CD4-positive, alpha-beta T cell (primary cell): ENCODE results near the gene PTGER1. TPM values are rescaled to one million over a fixed set of nuclear protein-coding genes. Genes with fewer than 3 reads are reported as not detected.

Experiments used
- ATAC-seq: fragments of 200-7000 bp; cut with Tn5 transposase; one replicate; pipeline ENCODE4 v1.10.0; 2022; ENCODE audit warnings: mild to moderate bottlenecking; ENCODE audit not compliant: poor library complexity
- CTCF ChIA-PET: fragments of 350-600 bp; sonication (Branson Sonifier 250); formaldehyde crosslinking; loops from one replicate; lab custom pipeline; 2021; ENCODE audit warnings: antibody characterized with exemption, inconsistent platforms; lab: Charles Lee
- POLR2A ChIA-PET: fragments of 350-600 bp; sonication (Branson Sonifier 250); formaldehyde crosslinking; loops from one replicate; lab custom pipeline; 2021; ENCODE audit warnings: antibody characterized with exemption, inconsistent platforms; lab: Charles Lee
- DNase-seq, 14 experiments: peaks; one replicate each; pipeline ENCODE4 v3.0.0-alpha.2; 2013 to 2020; ENCODE audit warnings: mixed read lengths in 2 of 14
- H3K27ac ChIP-seq, 2 donors: one replicate each; pipeline versions ENCODE4 v1.5.1 to v1.7.0; 2013; ENCODE audit warnings: low read length in 2 of 2, low read depth in 1 of 2, mild to moderate bottlenecking in 1 of 2
- H3K27me3 ChIP-seq, 2 experiments: 1 replicate in 1 of 2; 2 replicates in 1 of 2; pipeline versions ENCODE4 v1.6.1 to v1.7.0; 2013; ENCODE audit warnings: low read length in 2 of 2, control low read depth in 1 of 2, mild to moderate bottlenecking in 1 of 2, moderate library complexity in 1 of 2; ENCODE audit not compliant: insufficient read depth in 2 of 2, control insufficient read depth in 1 of 2
- H3K36me3 ChIP-seq: one replicate; pipeline ENCODE4 v1.6.1; 2013; ENCODE audit warnings: low read length, control low read depth; ENCODE audit not compliant: insufficient read depth
- H3K4me1 ChIP-seq: one replicate; pipeline ENCODE4 v1.6.1; 2013; ENCODE audit warnings: low read length, control low read depth; ENCODE audit not compliant: insufficient read depth
- H3K4me3 ChIP-seq: one replicate; pipeline ENCODE4 v1.5.1; 2013; ENCODE audit warnings: mild to moderate bottlenecking, low read length, moderate library complexity
- H3K9me3 ChIP-seq, 2 experiments: 1 replicate in 1 of 2; 2 replicates in 1 of 2; pipeline versions ENCODE4 v1.6.1 to v1.7.0; 2013; ENCODE audit warnings: low read length in 2 of 2, mild to moderate bottlenecking in 2 of 2, control low read depth in 1 of 2, moderate library complexity in 1 of 2; ENCODE audit not compliant: control insufficient read depth in 1 of 2, insufficient read depth in 1 of 2
- H3K27ac Mint-ChIP-seq: one replicate; pipeline ENCODE4 v1.8.0; 2020; ENCODE audit warnings: mixed read lengths
- H3K27me3 Mint-ChIP-seq: one replicate; pipeline ENCODE4 v1.8.0; 2021; ENCODE audit warnings: mixed read lengths
- H3K36me3 Mint-ChIP-seq: one replicate; pipeline ENCODE4 v1.8.0; 2021; ENCODE audit warnings: low read depth, mixed read lengths
- H3K4me1 Mint-ChIP-seq: one replicate; pipeline ENCODE4 v1.8.0; 2021; ENCODE audit warnings: low read depth, mixed read lengths
- H3K4me3 Mint-ChIP-seq: one replicate; pipeline ENCODE4 v1.8.0; 2020; ENCODE audit warnings: mild to moderate bottlenecking, mixed read lengths
- H3K9me3 Mint-ChIP-seq: one replicate; pipeline ENCODE4 v1.8.0; 2020; ENCODE audit warnings: mixed read lengths
- CTCF ChIP-seq: fragments of 200-600 bp; IDR thresholded peaks from one replicate; pipeline ENCODE4 v1.8.0; 2022; ENCODE audit warnings: antibody characterized with exemption, mild to moderate bottlenecking
- intact Hi-C, 2 experiments: fragments of 100-400 bp; cut with DNase I in 1 of 2; cut with micrococcal nuclease in 1 of 2; formaldehyde crosslinking; loops; one replicate each; pipeline versions ENCODE4 v1.15.1 to v1.9.0; 2023 to 2025; cut with DNase I, micrococcal nuclease
- polyA plus RNA-seq, 2 donors: library from polyadenylated mRNA; unstranded; fragments of 120-200 nt; gene quantifications; one replicate each; pipeline ENCODE4 v1.2.1, GENCODE V29; 2013
- total RNA-seq, 174 experiments: library from RNA in 2 of 174; stranded (reverse) in 2 of 174; gene quantifications; one replicate each; pipeline ENCODE4 v1.2.3 and lab custom pipeline; 2021 to 2026

PTGER1 gene
- not detected for total RNA-seq
- polyA plus RNA-seq (2013, experiment 1 of 2), result not detected
- polyA plus RNA-seq (2013, experiment 2 of 2), result not detected
- total RNA-seq (lab: John Stamatoyannopoulos, UW), result 0 to 0.44 (median 0.04) reads per million in 172 experiments

GRCh38 chr19:14475251-14476073 lies at the start of gene PTGER1:
TSS of gene PTGER1 (minus strand) at chr19:14475354. CDS start at chr19:14474320, 1,034 bp downstream.
- peaks cover 33% of the 10 kb centered on the region for H3K27me3 Mint-ChIP-seq
- H3K4me3 Mint-ChIP-seq, result peak within 1 kb of the TSS; percentile 1
- no peaks in the 10 kb centered on the region for H3K36me3 Mint-ChIP-seq
- H3K36me3 ChIP-seq, result peaks cover 28% of the 10 kb centered on the region
- H3K27ac Mint-ChIP-seq, result no peak within 1 kb of the TSS
- no peaks in the 10 kb centered on the region for H3K9me3 Mint-ChIP-seq
- peak; percentile 7 for ATAC-seq
- intact Hi-C loops, result loop anchor here in 1 of 2 experiments (10.0 kb wide), 1 partner anchor 591 kb away; no protein-coding TSS in a partner anchor
- ChIA-PET CTCF (interaction anchor here (0.7 to 1.3 kb wide), 6 partner anchors 12 to 339 kb away, joined by 3 to 8 read pairs (median 4); partner anchors contain the start of genes ASF1B and PKN1), POLR2A (no interaction called here)
- peaks cover 19 to 22% of the 10 kb centered on the region in 2 experiments for H3K27me3 ChIP-seq
- H3K4me1 Mint-ChIP-seq, result peaks cover 36% of the 10 kb centered on the region
- peak; percentile 27 for TF ChIP-seq CTCF
- peak in 3 of 14 experiments; percentile 53 to 55 (median 54) for DNase-seq
- no peak within 1 kb of the TSS for H3K4me3 ChIP-seq
- H3K27ac ChIP-seq, result no peak within 1 kb of the TSS
- peaks cover 40% of the 10 kb centered on the region for H3K4me1 ChIP-seq
- peaks cover 0 to 3% of the 10 kb centered on the region in 2 experiments for H3K9me3 ChIP-seq

GRCh38 chr19:14520543-14520942 lies 45.4 kb upstream of the PTGER1 start:
- peak overlapping the region; percentile 39 to 96 for H3K27ac ChIP-seq
- H3K4me3 ChIP-seq, result no peak overlapping the region

More at GRCh38 chr19:14520543-14520942, 45.4 kb upstream of the PTGER1 start:
- CTCF ChIA-PET, result interaction anchor here (0.6 to 1.4 kb wide), 3 partner anchors 31 to 497 kb away, joined by 3 to 4 read pairs (median 3); no protein-coding TSS in a partner anchor
- no peaks in the 10 kb centered on the region for H3K27me3 Mint-ChIP-seq
- DNase-seq (no peak), ATAC-seq (no peak)
- no peaks in the 10 kb centered on the region for H3K9me3 Mint-ChIP-seq
- Histone ChIP-seq H3K27me3 (no peaks in the 10 kb centered on the region), H3K9me3 (no peaks in the 10 kb centered on the region), H3K36me3 (peaks cover 14% of the 10 kb centered on the region), H3K4me1 (peaks cover 86% of the 10 kb centered on the region)
- H3K4me1 Mint-ChIP-seq, result peaks cover 75% of the 10 kb centered on the region
- intact Hi-C loops, result loop anchor here in 1 of 2 experiments (5.0 kb wide), 1 partner anchor 673 kb away; no protein-coding TSS in a partner anchor
- H3K4me3 Mint-ChIP-seq, result peak overlapping the region; percentile 100
- POLR2A ChIA-PET, result interaction anchor here (1.2 to 9.8 kb wide), 6 partner anchors 12 to 1727 kb away, joined by 3 to 430 read pairs (median 10); partner anchors contain the start of genes GIPC1 and NDUFB7
- TF ChIP-seq CTCF, result no peak
- peaks cover 36% of the 10 kb centered on the region for H3K36me3 Mint-ChIP-seq
- peak overlapping the region; percentile 100 for H3K27ac Mint-ChIP-seq
